HG03378 (cell line): ENCODE measurements around the gene MED13L.
A peak's percentile ranks its signal among the peaks of the same experiment; 100 is the strongest.

Experiments
- ATAC-seq: cut with Tn5 transposase; IDR thresholded peaks from one replicate; pipeline ENCODE4 v1.9.1; 2021; ENCODE audit warnings: mild to moderate bottlenecking, moderate library complexity; ENCODE audit not compliant: unreplicated experiment

The MED13L gene

GRCh38 chr12:116216022-116216756 is 61.3 kb downstream of the MED13L start:
- ATAC-seq: no peak

GRCh38 chr12:116215023-116215422 is 62.5 kb downstream of the MED13L start:
- no peak for ATAC-seq

GRCh38 chr12:116213885-116214527 is 63.5 kb downstream of the MED13L start:
- no peak for ATAC-seq

- no peak for ATAC-seq
These were observed 64.5 kb downstream of the MED13L start for GRCh38 chr12:116213014-116213413.

- no peak for ATAC-seq
These were observed 66.7 kb downstream of the MED13L start for GRCh38 chr12:116210762-116211161.

- ATAC-seq: no peak
These were observed 67.4 kb downstream of the MED13L start for GRCh38 chr12:116210131-116210530.

- no peak for ATAC-seq
These were observed 68.0 kb downstream of the MED13L start for GRCh38 chr12:116209503-116209902.

GRCh38 chr12:116207274-116207673 is 70.2 kb downstream of the MED13L start:
- ATAC-seq: no peak

GRCh38 chr12:116206828-116207227 is 70.7 kb downstream of the MED13L start:
- ATAC-seq: no peak

GRCh38 chr12:116204785-116205184 is 72.7 kb downstream of the MED13L start:
- ATAC-seq: no peak

- ATAC-seq: no peak
These were observed 73.3 kb downstream of the MED13L start for GRCh38 chr12:116204169-116204568.

GRCh38 chr12:116202940-116203339 is 74.6 kb downstream of the MED13L start:
- ATAC-seq: no peak

- no peak for ATAC-seq
These were observed 75.1 kb downstream of the MED13L start for GRCh38 chr12:116202433-116202832.

- ATAC-seq: no peak
These were observed 75.6 kb downstream of the MED13L start for GRCh38 chr12:116201908-116202307.

- ATAC-seq: no peak
These were observed 76.1 kb downstream of the MED13L start for GRCh38 chr12:116201359-116201758.

- no peak for ATAC-seq
These were observed 76.7 kb downstream of the MED13L start for GRCh38 chr12:116200812-116201211.

GRCh38 chr12:116199160-116199706 is 78.3 kb downstream of the MED13L start:
- ATAC-seq: no peak

GRCh38 chr12:116196752-116197718 is 80.5 kb downstream of the MED13L start:
- ATAC-seq: no peak

- no peak for ATAC-seq
These were observed 81.3 kb downstream of the MED13L start for GRCh38 chr12:116196226-116196625.

- peak; percentile 74 for ATAC-seq
These were observed 82.5 kb downstream of the MED13L start for GRCh38 chr12:116194935-116195431.

- no peak for ATAC-seq
These were observed 87.8 kb downstream of the MED13L start for GRCh38 chr12:116189692-116190091.
